Prostate gland (tissue), 2 donors: ENCODE results near the gene BORA. TPM values are rescaled to one million over a fixed set of nuclear protein-coding genes. Genes with fewer than 3 reads are reported as not detected.

ENCODE experiments used
- DNase-seq: peaks from one replicate; pipeline ENCODE4 v3.0.0-alpha.2; 2019; ENCODE audit warnings: low spot score
- H3K27ac ChIP-seq, 2 donors: fragments of 200-600 bp; sonication (generic); 2 replicates each; pipeline ENCODE4 v1.5.1; 2017 to 2019
- H3K27me3 ChIP-seq: fragments of 200-600 bp; sonication (generic); replicated peaks from 2 replicates; pipeline ENCODE4 v1.5.1; 2019; ENCODE audit not compliant: insufficient read depth
- H3K36me3 ChIP-seq, 2 donors: fragments of 200-600 bp; sonication (generic); 1 replicate in 1 of 2; 2 replicates in 1 of 2; pipeline versions ENCODE4 v1.5.1 to v1.8.1; 2017 to 2019
- H3K4me1 ChIP-seq: fragments of 200-600 bp; sonication (generic); replicated peaks from 2 replicates; pipeline ENCODE4 v1.5.1; 2019
- H3K4me3 ChIP-seq, 2 donors: fragments of 200-600 bp; sonication (generic); 2 replicates each; pipeline ENCODE4 v1.5.1; 2017 to 2019
- H3K9me3 ChIP-seq: fragments of 200-600 bp; sonication (generic); 2 replicates; pipeline ENCODE4 v1.5.1; 2017
- POLR2A ChIP-seq: fragments of 450-650 bp; IDR thresholded peaks from one replicate; pipeline ENCODE4 v1.6.1; 2016; ENCODE audit warnings: antibody characterized with exemption, mild to moderate bottlenecking
- POLR2AphosphoS5 ChIP-seq: sonication (generic); formaldehyde crosslinking; IDR thresholded peaks from one replicate; pipeline ENCODE4 v1.6.1; 2017; ENCODE audit warnings: antibody characterized with exemption
- WGBS: methylation state at CpG from one replicate; pipeline ENCODE4 v1.1.5; 2018; 5-methylcytosine and 5-hydroxymethylcytosine counted together
- intact Hi-C: fragments of 100-400 bp; cut with DNase I; formaldehyde crosslinking; loops from one replicate; pipeline ENCODE4 v1.14.2; 2022
- total RNA-seq, 2 donors: library from RNA; depleted of rRNA; stranded (reverse); fragments of >200 nt; gene quantifications; one replicate each; pipeline ENCODE4 v1.1.0, GENCODE V29; 2016
- TF ChIP-seq, protein P1 (sequence below), 4 experiments: fragments of 200-600 bp in 2 of 4; fragments of 450-650 bp in 2 of 4; sonication (generic) in 2 of 4; IDR thresholded peaks; 1 replicate in 3 of 4; 2 replicates in 1 of 4; pipeline ENCODE4 v1.5.1; 2016 to 2019; ENCODE audit warnings: antibody characterized with exemption in 4 of 4, mild to moderate bottlenecking in 2 of 4, moderate library complexity in 2 of 4

BORA gene
- 1 to 10 TPM; 3.7 to 6.5 TPM for total RNA-seq

DNA sequence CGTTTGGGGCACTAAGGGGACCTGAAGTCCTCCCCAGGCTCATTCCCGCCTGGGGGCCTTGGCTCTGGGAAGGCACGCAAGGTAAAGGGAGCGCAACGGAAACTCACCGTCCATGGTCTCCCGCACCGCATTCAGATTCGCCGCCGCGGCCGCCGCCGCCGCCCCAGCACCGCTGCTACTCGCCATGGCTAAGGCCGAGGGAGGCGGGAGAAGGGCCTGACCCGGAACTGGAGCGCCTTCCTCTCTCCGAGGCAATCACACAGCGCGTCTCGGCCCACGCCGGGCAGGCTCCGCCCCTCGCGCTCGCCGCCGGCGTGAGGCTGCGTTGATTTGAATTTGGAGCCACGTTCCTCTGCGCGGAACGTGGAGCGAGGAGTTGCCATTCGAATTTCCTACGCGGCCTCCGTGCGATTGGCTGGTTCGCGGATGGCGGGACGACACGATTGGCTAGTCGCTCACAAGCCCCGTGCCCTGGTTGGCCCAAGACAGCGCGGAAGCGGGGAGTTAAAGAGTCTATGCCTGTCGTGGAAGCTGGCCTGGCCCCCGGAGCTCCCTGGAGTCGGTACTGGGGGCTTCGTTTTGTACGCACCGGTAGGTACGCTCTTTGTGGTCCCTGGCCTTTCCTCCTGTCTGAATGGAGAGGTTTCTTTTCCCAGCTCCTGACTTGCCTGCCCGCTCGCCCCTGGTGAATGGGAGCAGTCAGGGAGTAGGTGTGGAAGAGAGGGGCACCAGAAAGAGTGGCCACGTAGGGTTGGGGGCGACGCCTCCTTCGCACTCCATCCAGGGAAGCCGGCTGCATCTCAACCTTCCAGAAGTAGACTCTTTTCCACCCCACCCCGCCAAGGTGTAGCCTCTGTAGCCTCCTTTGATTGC is at the start of gene BORA, which contains the start of gene MZT1:
Gene BORA (plus strand): TSS at position 507 of the 873 bp plus-strand sequence. CDS start 1,018 bp downstream, outside the sequence.
Gene MZT1 (minus strand): TSS at position 213 of the 873 bp plus-strand sequence. CDS start 27 bp downstream, at position 186.
- no peaks in the 10 kb centered on the region for H3K9me3 ChIP-seq
- H3K4me1 ChIP-seq = no peaks in the 10 kb centered on the region
- intact Hi-C loops = loop anchor here (1.0 kb wide), 1 partner anchor 55 kb away; the partner anchor contains the start of gene PIBF1
- H3K36me3 ChIP-seq = no peaks in the 10 kb centered on the region
- TF ChIP-seq POLR2A (peak; percentile 50), POLR2AphosphoS5 (peak; percentile 96)
- TF ChIP-seq, protein P1, sequence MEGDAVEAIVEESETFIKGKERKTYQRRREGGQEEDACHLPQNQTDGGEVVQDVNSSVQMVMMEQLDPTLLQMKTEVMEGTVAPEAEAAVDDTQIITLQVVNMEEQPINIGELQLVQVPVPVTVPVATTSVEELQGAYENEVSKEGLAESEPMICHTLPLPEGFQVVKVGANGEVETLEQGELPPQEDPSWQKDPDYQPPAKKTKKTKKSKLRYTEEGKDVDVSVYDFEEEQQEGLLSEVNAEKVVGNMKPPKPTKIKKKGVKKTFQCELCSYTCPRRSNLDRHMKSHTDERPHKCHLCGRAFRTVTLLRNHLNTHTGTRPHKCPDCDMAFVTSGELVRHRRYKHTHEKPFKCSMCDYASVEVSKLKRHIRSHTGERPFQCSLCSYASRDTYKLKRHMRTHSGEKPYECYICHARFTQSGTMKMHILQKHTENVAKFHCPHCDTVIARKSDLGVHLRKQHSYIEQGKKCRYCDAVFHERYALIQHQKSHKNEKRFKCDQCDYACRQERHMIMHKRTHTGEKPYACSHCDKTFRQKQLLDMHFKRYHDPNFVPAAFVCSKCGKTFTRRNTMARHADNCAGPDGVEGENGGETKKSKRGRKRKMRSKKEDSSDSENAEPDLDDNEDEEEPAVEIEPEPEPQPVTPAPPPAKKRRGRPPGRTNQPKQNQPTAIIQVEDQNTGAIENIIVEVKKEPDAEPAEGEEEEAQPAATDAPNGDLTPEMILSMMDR (IDR thresholded peaks at IDR 0.05) = no peak
- WGBS = under 1% methylated on average over 38 of the region's 71 CpGs
- peak within 1 kb of the TSS; percentile 71 to 76 for H3K4me3 ChIP-seq
- peak; percentile 93 for DNase-seq
- H3K27me3 ChIP-seq = no peaks in the 10 kb centered on the region
- H3K27ac ChIP-seq = peak within 1 kb of the TSS; percentile 20 to 56

DNA sequence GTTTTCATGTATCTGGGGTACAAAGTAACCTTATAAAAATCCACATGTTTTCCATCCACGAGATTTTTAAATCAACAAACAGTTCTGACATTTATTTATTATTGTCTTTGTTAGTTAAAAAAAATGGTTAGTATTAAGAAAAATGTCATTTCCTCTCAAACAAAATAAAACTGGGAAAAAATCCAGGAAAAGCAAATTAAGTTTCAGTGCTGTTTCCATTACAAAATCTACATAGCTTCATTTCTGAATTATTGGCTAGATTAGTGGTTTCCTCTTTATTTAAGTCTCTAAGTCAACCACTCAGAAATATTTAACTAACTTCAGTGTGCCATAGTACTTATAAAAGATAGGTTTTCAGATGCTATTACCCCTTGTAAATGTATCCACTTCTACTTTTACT is 49.4 kb upstream of the BORA start:
- WGBS = 2% methylated on average over 1 of the region's 1 CpG
- no peak overlapping the region for H3K4me3 ChIP-seq

DNA sequence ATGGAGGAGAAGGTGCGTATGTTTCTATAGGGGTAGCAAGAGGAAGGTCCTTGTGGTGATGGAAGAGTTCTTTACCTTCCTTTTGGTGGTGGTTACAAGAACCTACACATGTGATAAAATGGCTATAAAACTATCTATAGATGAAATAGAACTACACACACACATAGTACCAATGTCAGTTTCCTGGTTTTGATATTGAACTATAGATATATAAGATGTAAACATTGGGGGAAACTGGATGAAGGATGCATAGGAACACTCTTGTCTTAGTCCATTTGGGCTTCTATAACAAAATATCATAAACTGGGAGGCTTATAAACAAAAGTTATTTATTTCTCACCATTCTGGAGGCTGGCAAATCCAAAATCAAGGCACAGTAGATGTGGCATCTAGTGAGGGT is 47.4 kb upstream of the BORA start:
- no peak overlapping the region for H3K27ac ChIP-seq
- intact Hi-C loops = no loop called here

More for the DNA sequence above, 49.4 kb upstream of the BORA start:
- no peak for DNase-seq
- TF ChIP-seq, protein P1 (IDR thresholded peaks at IDR 0.05) = no peak
- TF ChIP-seq POLR2A = no peak
- TF ChIP-seq POLR2AphosphoS5 = no peak
- H3K27ac ChIP-seq = no peak overlapping the region
- no peaks in the 10 kb centered on the region for H3K9me3 ChIP-seq
- H3K4me1 ChIP-seq = no peaks in the 10 kb centered on the region
- no peaks in the 10 kb centered on the region for H3K27me3 ChIP-seq
- H3K36me3 ChIP-seq = no peaks in the 10 kb centered on the region
- intact Hi-C loops = no loop called here

DNA sequence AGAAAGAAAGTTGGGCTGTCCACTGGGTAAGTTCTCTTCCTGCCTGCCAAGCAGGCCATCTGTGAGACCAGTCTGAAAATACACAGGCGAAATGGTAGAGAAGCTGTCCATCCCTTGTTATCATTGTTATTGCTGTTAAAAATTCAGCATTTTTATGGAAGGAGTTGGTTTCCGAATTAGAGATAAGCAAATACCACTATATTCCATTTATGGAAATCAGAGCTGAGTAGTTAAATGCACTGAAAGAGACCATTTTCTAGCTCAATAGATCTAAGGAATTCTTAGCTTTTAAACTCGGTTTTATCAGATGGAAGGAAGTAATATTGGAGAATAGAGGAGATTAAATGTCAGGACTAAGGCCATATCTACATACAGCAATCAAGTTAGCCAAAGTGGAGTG is 41.0 kb upstream of the BORA start:
- Histone ChIP-seq H3K4me1 (no peaks in the 10 kb centered on the region), H3K36me3 (no peaks in the 10 kb centered on the region), H3K27ac (no peak overlapping the region), H3K9me3 (no peaks in the 10 kb centered on the region), H3K27me3 (no peaks in the 10 kb centered on the region), H3K4me3 (no peak overlapping the region)
- no peak for DNase-seq
- intact Hi-C loops = no loop called here
- TF ChIP-seq POLR2A (no peak), POLR2AphosphoS5 (no peak)
- TF ChIP-seq, protein P1 (IDR thresholded peaks at IDR 0.05) = no peak
- WGBS = 51% methylated on average over 3 of the region's 3 CpGs

More for the DNA sequence above, 47.4 kb upstream of the BORA start:
- H3K27me3 ChIP-seq = no peaks in the 10 kb centered on the region
- no peak for DNase-seq
- no peak for TF ChIP-seq POLR2AphosphoS5
- TF ChIP-seq, protein P1 (IDR thresholded peaks at IDR 0.05) = no peak
- no peak for TF ChIP-seq POLR2A
- no peaks in the 10 kb centered on the region for H3K4me1 ChIP-seq
- no peaks in the 10 kb centered on the region for H3K36me3 ChIP-seq
- H3K9me3 ChIP-seq = no peaks in the 10 kb centered on the region
- H3K4me3 ChIP-seq = no peak overlapping the region
- WGBS = 95% methylated on average over 1 of the region's 1 CpG
